Omental fat pad (tissue), 4 donors: ENCODE results near the gene UNC5A. TPM values are rescaled to one million over a fixed set of nuclear protein-coding genes. Genes with fewer than 3 reads are reported as not detected.

Experiments used
- ATAC-seq: fragments of 150-250 bp; one replicate; pipeline ENCODE4 v1.9.1; 2016; ENCODE audit warnings: mild to moderate bottlenecking, moderate library complexity; ENCODE audit not compliant: low FRiP score
- DNase-seq: peaks from one replicate; pipeline ENCODE4 v3.0.0-alpha.2; 2019; ENCODE audit warnings: low spot score
- total RNA-seq, 4 donors: library from RNA; depleted of rRNA; stranded (reverse); fragments of >200 nt; gene quantifications; one replicate each; pipeline ENCODE4 v1.1.0, GENCODE V29; 2016
- TF ChIP-seq, protein P1 (sequence below), 3 donors: fragments of 450-650 bp; IDR thresholded peaks; one replicate each; pipeline ENCODE4 v1.5.1; 2016 to 2017; ENCODE audit warnings: antibody characterized with exemption in 3 of 3, mild to moderate bottlenecking in 3 of 3, moderate library complexity in 2 of 3

UNC5A gene
- total RNA-seq, 4 donors from 2014 or later: 0.12 to 0.75 (median 0.28) TPM; not detected in 1

DNA sequence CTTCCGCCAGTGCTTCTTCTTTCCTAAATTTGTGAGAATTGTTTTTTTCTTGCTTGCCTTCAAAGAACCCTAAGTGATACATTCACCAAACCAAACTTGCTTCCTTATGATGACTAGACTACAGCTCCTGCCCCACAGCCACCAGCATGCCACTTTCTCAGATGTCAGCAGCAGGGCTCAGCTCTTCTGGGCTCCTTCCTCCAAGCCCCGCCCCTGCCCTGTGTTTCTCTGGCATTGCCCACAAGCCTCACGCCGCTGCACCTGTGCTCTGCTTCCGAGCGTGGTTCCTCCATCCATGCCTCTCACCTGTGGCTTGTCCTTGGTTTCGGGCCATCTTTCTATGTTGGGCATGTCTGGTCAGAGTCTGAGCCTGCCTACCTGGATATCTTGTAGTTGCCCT, 10.6 kb downstream of the UNC5A start:
- DNase-seq: no peak
- TF ChIP-seq, protein P1, sequence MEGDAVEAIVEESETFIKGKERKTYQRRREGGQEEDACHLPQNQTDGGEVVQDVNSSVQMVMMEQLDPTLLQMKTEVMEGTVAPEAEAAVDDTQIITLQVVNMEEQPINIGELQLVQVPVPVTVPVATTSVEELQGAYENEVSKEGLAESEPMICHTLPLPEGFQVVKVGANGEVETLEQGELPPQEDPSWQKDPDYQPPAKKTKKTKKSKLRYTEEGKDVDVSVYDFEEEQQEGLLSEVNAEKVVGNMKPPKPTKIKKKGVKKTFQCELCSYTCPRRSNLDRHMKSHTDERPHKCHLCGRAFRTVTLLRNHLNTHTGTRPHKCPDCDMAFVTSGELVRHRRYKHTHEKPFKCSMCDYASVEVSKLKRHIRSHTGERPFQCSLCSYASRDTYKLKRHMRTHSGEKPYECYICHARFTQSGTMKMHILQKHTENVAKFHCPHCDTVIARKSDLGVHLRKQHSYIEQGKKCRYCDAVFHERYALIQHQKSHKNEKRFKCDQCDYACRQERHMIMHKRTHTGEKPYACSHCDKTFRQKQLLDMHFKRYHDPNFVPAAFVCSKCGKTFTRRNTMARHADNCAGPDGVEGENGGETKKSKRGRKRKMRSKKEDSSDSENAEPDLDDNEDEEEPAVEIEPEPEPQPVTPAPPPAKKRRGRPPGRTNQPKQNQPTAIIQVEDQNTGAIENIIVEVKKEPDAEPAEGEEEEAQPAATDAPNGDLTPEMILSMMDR (IDR thresholded peaks at IDR 0.05): no peak
- ATAC-seq: no peak

GRCh38 chr5:176821441-176821840, 11.1 kb downstream of the UNC5A start:
- TF ChIP-seq, protein P1 (IDR thresholded peaks at IDR 0.05): no peak
- ATAC-seq (no peak), DNase-seq (no peak)

DNA sequence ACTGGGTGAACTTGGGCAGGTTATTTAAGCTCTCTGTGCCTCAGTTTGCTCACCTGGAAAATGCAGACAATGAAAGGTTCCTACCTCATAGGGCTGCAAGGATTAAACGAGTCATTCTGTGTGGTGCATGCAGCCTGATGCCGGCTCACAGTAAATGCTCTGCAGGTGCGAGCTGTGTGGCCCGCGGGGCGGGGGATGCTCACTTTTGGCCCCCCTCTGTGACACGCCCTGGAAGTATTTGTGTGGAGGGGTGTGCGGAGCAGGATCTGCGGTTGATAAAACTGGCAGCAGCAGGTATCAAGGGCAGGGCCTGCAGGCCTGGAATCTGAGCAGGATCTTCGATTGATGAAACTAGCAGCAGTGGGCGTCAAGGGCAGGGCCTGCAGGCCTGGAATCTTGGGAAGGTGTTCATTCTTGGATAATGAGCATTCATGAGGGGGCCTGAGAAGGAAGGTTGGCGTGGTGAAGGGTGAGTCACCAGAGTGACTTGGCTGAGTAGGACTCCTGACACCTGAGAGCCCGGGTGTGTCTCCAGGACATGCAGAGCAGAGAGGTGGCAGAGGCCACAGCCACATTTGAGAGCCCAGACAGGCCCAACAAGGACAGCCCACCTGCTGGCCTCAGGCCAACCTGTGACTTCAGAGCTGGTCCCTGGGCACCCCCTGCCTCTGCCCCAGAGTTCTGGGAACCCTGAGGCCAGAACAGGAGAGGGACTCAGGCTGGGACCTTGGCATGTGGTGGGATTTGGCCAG, 11.9 kb downstream of the UNC5A start:
- ATAC-seq (no peak), DNase-seq (no peak)
- TF ChIP-seq, protein P1 (IDR thresholded peaks at IDR 0.05): no peak

GRCh38 chr5:176822793-176823481, 12.6 kb downstream of the UNC5A start:
- no peak for DNase-seq
- TF ChIP-seq, protein P1 (IDR thresholded peaks at IDR 0.05): no peak
- no peak for ATAC-seq

- ATAC-seq (no peak), DNase-seq (no peak)
- TF ChIP-seq, protein P1 (IDR thresholded peaks at IDR 0.05): no peak
Measured at GRCh38 chr5:176823869-176824412, 13.6 kb downstream of the UNC5A start.

DNA sequence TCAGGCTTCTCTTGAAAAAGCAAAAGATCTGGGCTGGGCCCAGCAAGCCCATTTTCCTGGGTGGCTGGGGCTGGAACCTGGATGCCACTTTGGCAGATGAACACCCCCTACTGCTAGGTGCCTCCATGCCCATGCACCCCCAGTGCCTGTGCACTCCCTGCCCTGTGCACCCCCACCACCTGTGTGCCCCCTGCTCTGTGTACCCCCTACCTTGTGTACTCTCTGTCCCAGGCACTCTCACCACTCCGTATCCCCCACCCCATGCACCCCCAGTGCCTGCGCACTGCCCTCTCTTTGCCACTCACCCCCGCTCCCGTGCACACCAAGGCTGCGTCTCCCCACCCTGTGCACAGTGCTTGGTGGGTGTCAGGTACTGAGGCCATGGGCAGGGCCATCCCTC, 14.2 kb downstream of the UNC5A start:
- TF ChIP-seq, protein P1 (IDR thresholded peaks at IDR 0.05): no peak
- DNase-seq (no peak), ATAC-seq (no peak)
